ENCODE data around the gene CBX4.
A peak's percentile ranks its signal among the peaks of the same experiment; 100 is the strongest.

Gene CBX4

DNA sequence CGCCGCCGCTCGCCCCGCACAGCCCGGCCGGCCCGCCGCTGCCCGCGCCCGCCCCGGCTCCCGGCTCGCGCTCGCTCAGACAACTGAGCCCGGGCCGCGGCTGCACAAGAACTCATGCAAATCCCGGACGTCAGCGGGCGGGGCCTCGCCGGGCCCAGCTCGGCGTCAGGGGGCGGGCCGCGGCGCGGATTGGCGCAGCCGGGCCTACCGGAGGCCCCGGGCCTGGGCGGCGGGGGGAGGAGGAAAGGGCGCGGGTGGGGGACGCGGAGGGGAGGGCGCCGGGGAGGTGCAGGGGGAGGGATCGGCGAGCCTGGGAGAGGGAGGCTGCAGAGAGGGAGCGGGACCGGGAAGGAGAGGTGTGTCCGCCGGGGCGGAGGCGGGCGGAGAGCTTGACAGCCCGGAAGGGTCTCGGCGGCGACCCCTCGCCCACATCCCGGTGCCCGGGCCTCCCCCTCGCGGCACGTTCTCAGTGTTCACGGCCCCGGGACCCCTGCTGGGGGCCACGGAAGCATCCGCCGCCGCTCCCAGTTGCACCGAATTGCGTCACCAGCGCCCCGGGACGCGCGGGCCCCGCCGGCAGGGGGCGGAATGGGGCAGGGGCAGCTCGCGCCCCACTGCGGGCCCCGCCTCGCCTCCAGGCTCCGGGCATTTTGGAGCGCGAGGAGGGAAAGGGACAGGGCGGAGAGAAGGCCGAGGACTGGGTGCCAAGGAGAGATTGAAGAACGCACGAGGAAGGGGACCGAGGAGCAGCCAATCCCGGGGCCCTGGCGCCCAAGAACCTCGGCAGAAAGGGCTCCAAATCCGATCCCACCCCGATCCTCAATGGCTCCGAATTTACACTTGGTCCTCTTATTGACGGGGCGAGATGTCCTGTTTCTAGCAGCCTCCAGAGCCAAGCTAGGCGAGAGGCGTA lies at the start of gene CBX4:
CBX4 (minus strand) TSS at position 85 of the 913 bp plus-strand sequence. CDS start 189 bp downstream, outside the sequence.
- peak; percentile 87 for DNase-seq (ENCODE audit: low read depth)

DNA sequence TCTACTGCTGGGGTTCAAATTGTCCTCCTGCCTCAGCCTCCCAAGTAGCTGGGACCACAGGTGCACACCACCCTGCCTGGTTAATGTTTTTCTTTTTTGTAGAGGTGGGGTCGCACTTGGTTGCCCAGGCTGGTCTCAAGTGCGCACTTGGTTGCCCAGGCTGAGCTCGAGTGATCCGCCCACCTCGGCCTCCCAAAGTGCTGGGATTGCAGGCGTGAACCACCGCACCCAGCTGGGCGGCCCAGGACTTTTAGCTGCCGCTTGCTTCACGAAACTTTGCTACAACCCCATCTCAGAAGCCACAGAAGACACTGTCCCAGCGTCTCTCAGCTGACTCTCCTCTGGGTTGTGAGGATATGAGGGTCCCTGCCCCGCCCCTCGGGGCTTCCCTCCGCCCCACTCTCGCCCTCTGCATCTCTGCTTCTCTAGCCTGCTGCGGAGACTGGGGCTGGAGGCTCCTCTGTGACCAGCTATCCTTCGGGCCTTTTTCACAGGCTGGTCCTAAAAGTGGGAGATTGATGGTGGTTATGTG lies 48.8 kb upstream of the CBX4 start:
- no peak for DNase-seq (ENCODE audit: low read depth)

DNA sequence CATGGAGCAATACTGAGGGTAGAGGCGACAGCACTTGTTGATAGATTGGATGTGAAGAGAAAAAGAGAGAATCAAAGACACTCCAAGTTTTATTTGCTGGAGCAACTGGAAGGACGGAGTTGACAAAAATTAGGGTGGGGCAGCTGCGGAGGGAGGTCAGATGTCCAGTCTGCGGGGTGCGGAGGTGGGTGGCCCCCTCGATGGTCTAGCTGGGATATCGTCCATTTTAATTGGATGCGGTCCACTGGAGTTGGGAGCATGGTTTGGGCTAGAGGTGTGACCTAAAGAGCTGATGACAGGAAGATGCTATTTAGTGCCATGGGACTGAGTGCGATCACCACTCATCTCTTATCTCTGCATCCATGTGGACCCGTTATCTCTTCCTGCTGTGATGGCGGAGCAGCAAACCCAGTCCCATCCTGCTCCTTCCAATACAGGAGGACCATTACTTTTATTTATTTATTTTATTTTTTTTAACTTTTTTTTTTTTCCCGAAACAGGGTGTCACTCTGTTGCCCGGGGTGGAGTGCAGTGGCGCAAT lies 48.3 kb upstream of the CBX4 start:
- no peak for DNase-seq (ENCODE audit: low read depth)

DNA sequence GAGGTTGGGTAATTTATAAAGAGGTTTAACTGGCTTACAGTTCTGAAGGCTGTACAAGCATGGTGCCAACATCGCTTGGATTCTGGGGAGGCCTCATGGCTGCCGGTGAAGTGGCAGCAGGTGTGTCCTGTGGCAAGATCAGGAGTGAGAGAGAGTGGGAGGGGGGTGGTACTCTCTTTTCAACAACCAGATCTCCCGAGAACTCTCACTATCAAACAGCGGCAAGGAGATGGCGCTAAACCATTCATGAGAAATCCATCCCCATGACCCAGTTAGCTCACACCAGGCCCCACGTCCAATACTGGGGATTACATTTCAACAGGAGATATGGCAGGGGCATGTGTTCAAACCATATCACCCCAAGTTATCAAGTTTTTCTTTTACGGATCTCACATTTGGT lies 44.0 kb upstream of the CBX4 start:
- no peak for DNase-seq (ENCODE audit: low read depth)

DNA sequence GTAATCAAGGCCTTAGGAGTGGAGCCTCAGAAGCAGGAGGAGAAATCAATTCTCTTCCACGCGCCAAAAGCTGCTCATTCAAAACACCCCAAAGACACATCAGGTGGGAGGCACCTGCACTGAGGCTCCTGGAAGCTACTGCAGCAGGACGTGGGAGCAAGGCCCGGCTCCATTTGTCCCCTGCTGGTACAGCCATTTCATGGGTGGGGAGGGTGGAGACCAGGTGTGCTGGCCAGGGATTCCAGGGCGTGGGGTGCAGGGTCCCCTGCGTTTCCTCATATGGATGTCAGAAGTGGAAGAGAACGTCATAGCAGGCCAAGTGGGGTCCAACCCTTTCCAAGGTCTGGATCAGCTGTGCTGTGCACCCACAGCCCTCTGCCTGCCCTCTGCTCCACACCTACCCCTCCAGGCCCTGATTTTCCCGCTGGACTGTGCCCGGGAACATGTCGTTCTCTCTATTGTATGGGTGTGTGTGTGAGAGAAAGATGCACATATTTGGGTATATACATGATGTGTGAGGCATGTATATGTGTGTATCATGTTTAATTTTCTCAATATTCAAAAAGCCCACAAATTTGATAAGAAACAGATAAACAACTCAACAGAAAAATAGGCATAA lies 39.2 kb upstream of the CBX4 start:
- no peak for DNase-seq (ENCODE audit: low read depth)

DNA sequence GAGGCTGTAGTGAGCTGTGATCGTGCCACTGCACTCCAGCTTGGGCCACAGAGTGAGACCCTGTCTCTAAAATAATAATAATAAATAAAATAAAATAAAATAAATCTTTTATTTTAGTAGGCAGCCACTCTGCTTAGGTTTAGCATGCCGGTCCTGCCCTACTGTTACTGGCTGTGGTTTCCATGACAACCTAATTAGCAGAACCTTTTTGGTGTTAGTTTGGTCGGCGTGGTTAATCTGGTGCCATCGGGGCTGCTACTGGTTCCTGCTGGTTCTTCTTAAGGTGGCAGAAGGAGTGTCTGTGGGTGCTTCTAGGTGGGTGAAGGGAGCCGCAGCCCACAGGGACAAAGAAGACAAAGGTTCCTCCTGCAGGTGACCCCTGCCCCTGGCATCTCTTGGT lies 37.8 kb upstream of the CBX4 start:
- no peak for DNase-seq (ENCODE audit: low read depth)

DNA sequence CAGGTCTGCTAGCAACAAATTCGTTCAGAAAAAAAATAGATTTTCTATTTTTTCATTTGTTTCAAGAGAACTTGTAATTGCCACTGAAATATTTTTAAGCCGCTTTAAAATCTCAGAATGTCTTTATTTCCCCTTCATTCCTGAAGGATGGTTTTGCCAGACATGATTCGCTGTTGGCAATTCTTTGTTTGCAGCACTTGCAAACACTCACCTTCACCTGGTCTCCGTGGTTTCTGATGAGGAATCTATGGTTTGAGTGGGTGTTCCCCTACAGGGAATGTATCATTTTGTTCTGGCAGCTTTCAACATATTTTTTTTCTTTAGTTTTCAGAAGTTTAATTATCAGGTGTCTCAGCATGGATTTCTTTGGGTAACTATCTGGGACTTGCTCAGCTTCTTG lies 36.3 kb upstream of the CBX4 start:
- no peak for DNase-seq (ENCODE audit: low read depth)

DNA sequence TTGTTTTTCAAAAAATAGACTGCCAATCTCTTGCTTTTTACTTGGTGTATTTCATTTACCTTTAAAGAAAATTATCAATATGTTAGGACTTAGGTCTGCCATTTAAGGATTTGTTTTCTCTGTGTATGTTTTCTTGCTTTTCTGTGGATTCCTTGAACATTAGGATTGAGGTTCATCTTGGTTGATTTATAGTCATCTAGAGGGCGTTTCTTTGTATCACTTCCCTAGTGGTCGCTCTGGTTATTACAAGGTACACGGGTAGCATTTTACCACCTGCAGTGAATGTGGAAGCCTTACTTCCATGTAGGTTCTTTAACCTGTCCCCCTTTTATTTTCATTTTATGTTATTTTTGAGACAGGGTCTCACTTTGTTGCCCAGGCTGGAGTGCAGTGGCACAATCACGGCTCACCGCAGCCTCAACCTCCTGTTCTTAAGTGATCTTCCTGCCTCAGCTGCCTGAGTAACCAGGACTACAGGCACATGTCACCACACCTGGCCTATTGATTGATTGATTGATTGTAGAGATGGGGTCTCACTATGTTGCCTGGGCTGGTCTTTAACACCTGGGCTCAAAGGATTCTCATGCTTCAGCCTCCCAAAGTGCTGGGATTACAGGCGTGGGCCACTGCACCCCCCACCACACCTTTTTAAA lies 35.2 kb upstream of the CBX4 start:
- no peak for DNase-seq (ENCODE audit: low read depth)

DNA sequence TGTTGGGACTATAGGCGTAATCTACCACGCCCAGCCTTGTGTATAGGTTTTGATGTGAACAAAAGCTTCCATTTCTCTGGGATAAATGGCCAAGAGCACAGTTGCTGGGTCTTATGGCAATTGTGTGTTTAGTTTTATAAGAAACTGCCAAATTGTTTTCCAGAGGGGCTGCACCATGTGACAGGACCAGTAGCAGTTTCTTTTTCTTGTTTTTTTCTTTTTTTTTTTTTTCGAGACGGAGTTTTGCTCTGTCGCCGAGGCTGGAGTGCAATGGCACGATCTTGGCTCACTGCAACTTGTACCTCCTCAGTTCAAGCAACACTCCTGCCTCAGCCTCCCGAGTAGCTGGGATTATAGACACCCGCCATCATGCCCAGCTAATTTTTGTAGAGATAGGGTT lies 34.3 kb upstream of the CBX4 start:
- DNase-seq (ENCODE audit: low read depth): no peak

DNA sequence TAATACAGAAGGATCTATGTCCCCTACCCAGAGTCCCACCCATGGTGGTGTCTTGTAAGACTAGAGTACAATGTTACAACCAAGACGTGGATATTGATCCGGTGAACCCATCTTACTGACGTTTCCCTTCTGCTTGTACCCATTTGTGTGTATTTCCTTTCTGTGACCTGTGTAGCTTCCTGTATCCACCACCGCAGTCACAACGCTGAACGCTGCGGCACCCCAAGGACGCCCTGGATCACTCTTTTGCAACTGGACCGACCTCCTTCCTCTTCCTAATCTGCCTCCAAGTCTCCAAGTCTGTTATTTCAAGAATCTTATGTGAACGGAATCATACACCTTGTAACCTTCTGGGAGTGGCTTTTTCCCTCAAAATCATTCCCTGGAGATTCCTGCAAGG lies 33.5 kb upstream of the CBX4 start:
- no peak for DNase-seq (ENCODE audit: low read depth)

DNA sequence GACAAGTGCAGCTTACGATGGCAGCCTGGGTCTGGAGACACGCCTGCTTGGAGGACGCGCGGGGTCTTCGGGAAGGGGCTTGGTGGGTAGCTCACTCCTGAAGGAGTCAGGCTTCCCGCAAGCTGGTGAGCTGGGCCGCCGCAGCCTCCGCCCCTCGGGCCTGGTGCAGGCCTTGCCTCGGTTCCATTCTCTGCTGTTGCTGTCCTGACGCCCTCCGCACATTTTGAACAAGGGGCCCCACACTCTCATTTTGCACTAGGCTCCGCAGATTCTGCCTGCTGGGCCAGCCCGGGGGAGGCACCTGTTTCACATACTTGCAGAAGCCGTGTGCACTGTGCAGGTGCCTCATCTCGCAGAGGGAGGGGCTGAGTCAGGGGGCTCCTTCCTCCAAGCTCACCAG lies 31.9 kb upstream of the CBX4 start:
- no peak for DNase-seq (ENCODE audit: low read depth)

DNA sequence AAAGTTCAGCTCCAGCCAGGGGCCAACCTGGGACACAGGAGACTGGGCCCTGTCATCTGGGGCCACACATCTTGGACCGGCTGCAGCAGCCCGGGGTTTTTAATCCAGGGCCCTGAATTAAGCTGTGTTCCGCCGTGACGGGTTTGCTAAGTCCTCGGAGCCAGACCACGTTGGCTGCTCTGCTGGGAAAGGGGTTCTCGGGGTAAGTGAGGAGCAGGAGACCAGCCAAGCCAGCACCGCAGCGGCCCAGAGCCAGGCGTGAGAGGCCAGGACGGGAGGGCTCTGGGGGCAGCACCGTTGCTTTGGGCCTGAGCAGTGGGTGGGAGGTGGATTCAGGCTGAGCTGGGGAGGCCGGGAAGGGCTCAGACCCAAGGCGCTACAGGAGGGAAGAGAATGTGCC lies 31.3 kb upstream of the CBX4 start:
- DNase-seq (ENCODE audit: low read depth): no peak

DNA sequence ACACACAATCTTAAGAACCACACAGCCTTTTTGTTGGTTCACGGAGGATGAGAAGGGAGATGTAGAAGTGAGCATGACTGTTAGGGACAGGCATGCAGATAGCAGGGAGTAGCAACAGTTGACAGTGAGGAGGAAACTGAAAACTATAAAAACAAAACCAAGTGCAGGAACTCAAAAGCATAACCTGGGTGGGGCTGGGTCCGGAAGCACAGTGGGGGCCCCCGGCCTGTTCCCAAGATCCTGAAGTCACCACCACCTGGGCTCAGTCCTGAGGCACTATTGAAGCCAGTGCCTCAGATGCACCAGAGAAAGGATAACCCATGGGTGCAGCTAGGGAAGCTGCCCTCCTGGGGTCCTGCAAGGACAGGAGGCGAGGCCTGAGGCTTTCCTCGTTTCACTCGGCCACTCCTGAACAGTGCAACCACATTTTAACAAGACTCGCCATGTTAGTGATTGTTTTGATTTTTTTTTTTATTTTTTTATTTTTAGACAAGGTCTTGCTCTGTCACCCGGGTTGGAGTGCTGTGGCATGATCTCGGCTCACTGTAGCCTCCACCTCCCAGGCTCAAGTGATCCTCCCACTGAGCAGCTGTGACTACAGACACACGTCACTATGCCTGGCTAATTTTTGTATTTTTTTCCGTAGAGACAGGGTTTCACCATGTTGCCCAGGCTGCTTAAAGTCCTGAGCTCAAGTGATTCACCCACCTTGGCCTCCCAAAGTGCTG lies 27.7 kb upstream of the CBX4 start:
- no peak for DNase-seq (ENCODE audit: low read depth)

DNA sequence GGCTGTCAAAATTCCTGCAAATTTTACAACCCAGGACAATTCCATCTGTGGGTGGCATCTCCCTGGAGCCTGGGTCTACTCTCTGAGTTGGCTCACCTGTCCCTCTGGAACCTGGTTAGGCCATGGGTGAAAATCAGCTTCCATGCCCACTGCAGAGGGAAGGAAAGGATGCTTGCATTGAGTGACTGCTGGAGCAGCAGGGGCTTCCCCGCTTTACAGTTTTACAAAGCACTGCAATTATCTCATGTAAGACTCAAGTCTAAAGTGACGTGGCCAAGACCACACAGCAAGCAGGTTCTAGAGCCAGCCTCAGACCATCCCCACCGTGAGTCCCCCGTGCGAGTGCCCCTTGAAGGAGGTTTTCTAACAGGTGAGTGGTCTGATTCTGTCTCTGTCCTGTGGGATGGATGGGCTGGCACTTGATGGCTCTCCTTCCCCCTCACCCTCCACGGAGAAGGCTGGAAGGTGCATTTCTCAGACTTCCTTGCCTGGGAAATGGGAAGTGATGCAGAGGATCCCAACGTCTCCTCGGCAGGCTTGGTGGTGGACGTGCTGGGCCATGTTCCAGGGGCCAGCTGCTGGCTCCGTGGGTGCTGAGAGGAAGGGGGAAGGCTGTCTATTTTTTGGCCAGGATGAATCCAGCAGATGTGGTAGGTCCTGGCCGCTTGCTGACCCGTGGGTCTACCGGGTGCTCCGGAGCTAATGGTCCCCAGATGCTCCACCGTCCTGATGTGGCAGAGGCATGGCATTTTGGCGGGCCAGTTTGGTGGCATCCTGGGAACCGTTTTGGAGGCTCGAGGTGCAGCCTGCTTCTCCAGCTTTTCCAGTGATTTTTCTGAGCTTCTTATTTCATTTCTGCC lies 26.3 kb upstream of the CBX4 start:
- no peak for DNase-seq (ENCODE audit: low read depth)

DNA sequence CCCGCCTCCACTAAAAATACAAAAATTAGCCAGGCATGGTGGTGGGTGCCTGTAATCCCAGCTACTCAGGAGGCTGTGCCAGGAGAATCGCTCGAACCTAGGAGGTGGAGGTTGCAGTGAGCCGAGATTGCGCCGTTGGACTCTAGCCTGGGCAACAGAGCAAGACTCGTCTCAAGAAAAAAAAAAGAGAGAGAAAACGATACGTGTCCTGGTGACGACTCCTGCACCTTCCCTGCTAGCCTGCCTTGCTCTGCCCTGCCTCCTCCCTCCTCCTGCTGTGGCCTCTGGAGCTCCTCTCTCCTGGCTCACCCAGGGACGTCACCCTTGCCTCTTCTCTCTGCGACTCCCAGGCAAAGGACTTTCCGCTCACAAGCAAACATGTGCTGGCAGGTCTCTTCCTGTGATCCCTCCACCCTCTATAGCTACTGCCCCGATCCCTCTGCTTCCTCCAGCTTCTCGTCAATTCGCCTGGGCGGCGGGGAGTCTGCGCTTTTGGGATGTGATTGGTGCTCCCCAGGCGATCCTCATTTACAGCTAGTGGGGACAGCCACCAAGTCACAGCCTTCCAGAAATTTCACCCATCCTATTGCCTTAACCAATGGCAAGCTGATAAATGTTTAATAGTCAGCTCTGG lies 25.5 kb upstream of the CBX4 start:
- no peak for DNase-seq (ENCODE audit: low read depth)

DNA sequence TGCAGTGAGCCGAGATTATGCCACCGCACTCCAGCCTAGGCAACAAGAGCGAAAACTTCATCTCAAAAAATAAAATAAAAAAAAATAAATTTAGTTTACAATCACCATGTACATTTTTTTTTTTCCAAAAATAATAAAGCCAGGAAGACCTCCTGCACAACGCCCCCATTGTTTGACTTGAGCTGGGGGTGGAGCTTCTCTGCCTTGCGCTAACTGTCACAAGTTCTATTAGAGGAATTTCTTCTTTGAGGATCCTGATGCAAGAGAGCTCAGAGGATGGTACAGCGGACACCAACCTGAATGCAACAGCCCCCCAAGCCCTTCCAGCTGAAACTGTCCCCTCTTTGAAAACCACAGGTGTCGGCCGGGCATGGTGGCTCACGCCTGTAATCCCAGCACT lies 24.9 kb upstream of the CBX4 start:
- no peak for DNase-seq (ENCODE audit: low read depth)

DNA sequence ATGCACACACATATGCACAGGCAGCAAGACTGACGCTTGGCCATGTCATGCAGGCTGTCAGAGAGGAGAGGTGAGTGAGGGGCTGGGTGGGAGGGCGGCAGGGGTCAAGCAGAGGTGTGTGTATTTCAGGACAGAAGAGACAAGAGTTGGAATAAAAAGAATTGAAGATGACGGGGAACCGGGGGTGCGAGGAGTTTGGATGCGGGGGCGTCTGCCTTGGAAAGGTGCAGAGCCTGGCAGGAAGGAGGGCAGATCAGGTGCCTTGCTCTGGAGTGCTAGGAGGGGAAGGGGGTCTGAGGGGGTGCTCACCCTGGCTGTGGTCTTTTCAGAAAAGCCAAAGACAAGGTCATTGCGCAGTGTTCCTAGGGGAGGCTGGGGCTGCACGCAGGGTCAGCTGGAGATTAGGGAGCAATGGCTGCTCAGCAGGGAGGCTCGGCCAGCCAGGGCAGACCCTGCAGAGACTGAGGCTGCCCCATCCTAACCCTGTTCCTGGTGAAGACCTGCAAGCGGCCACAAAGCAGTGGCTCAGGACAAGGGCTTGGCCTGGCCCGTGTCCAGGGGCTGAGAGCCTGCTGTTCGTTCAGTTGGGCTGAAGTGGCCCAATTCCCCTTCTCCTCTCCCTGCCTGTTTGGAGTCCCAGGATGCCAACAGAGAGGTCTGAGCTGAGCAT lies 23.7 kb upstream of the CBX4 start:
- DNase-seq (ENCODE audit: low read depth): no peak

DNA sequence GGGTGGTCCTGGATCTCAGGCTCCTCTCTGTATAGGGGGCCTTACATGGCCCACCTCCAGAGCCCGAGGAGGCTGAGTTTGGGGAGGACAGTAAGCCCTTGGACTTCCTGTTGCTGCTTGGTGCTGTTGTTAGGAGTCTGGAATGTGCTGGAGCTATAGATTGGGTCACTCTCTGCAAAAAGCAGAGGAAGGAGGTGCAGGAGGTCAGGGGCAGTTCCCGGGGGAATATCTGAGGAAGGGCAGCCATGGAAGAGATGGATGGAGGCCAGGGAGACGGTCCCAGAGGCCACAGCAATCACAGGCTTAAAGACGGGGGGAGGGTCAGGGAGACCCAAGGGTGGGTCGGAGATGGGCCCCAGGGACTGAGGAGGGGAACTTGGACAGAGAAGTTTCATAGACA lies 23.0 kb upstream of the CBX4 start:
- no peak for DNase-seq (ENCODE audit: low read depth)

DNA sequence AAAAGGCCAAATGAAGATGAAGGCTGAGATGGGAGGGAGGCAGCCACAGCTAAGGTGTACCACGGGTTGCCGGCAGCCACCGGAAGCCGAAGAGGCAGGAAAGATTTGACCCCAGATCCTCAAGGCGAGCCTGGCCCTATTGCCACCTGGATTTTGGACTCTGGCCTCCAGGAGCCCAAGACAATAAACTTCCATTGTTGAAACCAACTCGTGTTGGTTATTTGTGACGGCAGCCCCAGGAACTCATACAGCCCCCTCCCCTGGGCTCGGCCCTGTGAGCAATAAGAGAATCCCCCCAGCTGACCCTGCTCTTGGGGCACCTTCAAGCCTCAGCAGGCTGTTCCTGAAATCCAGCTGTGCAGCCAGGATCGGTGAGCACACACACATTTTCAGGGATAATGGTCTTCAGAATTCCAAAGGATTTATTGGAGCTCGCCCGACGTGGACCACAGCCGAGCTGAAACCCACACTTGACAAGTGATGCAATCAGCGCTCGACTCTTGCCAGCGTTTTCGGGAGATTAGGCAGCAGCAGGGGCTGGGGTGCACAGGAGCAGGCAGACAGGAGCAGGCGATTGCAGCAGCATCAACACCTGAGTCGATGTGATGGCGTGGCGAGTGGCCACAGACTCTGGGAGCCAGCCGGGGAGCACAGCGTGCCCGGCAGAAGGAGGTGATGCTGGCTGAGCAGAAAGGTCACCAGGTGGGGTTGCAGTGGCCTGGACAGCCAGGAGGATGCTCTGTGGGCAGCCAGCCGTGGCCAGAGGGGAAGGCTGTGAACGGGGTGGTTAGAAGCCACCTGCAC lies 22.4 kb upstream of the CBX4 start:
- no peak for DNase-seq (ENCODE audit: low read depth)
